Subcutaneous adipose tissue (tissue), 4 donors: Measurements from ENCODE around the gene PRR36. TPM values are rescaled to one million over a fixed set of nuclear protein-coding genes. Genes with fewer than 3 reads are reported as not detected.

Experiments used
- total RNA-seq, 4 donors: library from RNA; depleted of rRNA; stranded (reverse); fragments of >200 nt; gene quantifications; one replicate each; pipeline ENCODE4 v1.1.0, GENCODE V29; 2016
- TF ChIP-seq, protein P1 (sequence below): fragments of 450-650 bp; IDR thresholded peaks from one replicate; pipeline ENCODE4 v1.5.1; 2016; ENCODE audit warnings: low read depth, mild to moderate bottlenecking, control low read depth, antibody characterized with exemption, moderate library complexity

Gene PRR36
- total RNA-seq, 4 donors from 2014 or later, result not detected

DNA sequence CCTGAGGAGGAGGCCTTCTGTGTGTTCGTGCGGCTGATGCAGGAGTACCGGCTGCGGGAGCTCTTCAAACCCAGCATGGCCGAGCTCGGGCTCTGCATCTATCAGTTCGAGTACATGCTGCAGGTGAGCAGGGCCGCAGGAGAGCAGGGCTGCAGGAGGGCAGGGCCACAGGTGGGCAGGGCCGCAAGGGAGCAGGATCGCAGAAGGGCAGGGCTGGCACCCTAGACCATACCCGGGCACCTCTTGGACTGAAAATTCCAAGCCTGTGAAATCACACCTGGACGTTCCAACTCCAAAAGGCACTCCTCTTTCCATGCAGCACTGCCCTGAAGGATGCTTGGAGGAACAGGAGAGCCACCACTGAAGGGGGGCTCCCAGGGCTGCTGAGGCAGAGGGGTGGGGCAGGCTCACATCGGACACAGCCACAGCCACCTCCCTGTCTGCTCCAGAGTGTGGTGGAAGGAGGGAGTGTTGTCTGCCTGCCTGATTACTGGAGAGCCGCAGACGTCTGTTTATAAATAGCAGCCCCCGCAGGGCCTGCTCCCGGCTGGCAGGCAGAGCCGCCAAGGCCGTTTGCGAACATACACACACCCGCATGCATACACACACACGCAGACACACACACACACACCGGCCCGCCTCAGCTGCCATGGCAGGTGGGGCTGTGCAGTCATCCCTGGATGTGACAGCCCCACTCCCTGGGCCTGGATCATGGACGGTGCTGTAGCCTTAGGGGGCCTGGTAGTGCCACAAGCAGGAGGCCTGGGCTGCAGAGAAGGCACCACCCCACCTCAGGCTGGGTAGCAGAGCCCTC is 24.0 kb downstream of the PRR36 start:
- TF ChIP-seq, protein P1, sequence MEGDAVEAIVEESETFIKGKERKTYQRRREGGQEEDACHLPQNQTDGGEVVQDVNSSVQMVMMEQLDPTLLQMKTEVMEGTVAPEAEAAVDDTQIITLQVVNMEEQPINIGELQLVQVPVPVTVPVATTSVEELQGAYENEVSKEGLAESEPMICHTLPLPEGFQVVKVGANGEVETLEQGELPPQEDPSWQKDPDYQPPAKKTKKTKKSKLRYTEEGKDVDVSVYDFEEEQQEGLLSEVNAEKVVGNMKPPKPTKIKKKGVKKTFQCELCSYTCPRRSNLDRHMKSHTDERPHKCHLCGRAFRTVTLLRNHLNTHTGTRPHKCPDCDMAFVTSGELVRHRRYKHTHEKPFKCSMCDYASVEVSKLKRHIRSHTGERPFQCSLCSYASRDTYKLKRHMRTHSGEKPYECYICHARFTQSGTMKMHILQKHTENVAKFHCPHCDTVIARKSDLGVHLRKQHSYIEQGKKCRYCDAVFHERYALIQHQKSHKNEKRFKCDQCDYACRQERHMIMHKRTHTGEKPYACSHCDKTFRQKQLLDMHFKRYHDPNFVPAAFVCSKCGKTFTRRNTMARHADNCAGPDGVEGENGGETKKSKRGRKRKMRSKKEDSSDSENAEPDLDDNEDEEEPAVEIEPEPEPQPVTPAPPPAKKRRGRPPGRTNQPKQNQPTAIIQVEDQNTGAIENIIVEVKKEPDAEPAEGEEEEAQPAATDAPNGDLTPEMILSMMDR, result no peak

DNA sequence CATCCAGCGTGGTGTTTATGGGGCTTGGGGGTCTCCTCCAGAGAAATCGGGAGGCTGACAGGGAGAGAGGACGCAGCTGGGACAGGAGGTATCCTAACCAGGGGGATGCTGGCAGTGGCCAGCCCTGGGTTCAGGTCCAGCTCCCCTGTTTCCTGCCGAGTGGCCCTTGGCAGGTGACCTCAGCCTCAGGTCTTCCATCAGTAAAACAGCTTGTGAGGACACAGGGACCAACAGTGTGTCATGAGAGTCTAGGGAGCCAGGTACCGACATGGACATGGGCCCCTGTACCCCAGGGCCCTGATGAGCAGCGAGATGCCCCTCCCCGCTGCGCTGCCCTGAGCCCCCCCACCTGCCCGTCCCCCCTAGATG is 24.6 kb downstream of the PRR36 start:
- TF ChIP-seq, protein P1, result no peak

DNA sequence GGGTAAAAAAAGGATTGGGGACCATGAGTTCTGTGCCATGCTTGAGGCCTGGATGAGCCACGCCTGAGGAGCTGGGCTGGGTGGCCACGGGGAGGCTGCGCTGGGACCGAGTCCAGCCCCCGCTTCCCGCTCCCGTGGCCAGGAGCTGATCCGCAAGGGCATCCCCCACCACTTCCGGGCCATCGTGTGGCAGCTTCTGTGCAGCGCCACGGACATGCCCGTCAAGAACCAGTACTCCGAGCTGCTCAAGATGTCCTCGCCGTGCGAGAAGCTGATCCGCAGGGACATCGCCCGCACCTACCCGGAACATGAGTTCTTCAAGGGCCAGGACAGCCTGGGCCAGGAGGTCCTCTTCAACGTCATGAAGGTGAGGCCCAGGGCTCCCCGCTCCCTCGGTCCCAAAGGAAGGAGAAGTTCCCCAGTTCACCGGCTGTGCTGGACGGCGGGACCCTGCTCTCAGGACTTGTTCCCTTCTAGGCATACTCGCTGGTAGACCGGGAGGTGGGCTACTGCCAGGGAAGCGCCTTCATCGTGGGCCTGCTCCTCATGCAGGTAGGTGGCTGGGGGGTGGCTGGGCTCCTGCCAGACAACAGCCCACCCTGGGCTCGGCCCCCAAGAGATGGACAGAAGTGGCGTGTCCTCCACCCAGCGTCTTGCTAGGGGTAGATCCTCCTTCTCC is 25.3 kb downstream of the PRR36 start:
- TF ChIP-seq, protein P1, result no peak

DNA sequence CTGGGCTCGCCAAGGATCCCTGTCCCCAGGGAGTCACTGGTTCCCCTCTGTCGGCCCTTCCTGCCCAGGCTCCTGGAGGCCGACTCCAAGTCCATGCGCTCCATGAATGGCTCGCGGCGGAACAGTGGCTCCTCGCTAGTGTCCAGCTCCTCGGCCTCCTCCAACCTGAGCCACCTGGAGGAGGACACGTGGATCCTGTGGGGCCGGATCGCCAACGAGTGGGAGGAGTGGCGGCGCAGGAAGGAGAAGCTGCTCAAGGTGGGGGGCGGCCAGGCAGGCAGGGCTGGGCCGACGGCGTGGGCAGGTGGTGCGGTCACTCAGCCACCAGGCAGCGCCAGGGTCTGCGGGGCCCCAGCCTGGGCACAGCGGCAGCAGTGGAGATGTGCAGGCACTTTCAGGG is 26.5 kb downstream of the PRR36 start:
- TF ChIP-seq, protein P1, result no peak

DNA sequence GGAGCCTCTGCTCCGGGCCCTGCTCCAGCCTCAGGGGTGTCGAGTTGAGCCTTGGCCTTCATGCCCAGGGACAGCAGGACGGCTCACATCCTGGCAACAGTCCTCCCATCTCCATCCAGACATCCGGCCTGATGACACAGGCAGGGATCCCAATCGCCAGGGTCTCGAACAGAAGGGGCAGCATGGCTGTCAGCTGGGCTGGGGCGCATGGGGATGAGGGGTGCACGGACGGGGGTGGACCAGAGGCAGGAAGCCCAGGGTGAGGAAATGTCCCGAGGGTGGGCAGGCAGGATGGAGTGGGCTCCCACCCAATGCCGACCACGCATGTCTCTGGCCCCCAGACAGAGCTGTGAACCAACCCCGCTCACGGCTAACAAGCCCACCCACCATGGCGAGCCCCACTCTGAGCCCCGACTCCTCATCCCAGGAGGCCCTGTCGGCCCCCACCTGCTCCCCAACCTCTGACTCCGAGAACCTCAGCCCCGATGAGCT is 28.0 kb downstream of the PRR36 start:
- TF ChIP-seq, protein P1, result no peak

DNA sequence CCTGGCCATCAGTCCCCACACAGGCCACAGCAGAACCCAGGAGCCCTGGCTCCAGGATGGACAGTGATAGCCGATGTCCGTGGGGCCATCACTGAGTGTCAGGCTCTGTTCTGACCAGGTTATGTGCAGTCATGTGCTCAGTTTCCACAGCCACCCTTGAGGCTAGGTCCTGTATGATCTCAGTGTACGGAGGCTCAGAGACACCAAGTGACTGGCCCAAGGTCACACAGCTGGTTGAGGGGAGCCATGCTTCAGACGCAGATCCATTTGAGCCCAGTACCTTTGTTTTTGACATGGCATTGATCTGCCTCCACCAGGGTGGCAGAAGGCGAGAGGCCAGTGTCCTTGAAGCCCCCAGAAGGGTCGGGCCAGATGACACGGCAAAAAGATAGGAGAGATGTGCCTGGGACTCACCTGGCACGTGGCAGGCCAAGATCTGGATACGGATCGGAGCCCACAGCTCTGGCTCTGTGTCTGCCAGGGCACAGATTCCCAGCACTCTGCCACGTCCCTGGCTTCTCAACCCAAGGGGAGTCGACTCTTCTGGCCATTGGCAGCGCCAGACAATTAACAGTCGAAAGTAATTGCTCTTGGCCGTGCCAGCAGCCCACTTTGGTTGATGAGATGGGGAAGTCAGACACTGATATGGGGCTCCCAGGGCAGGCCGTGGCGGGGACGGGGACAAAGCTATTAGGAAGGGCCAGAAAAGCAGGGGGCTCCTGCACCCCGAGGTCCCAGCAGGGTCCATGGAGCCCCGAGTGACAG is 28.6 kb downstream of the PRR36 start:
- TF ChIP-seq, protein P1, result no peak

DNA sequence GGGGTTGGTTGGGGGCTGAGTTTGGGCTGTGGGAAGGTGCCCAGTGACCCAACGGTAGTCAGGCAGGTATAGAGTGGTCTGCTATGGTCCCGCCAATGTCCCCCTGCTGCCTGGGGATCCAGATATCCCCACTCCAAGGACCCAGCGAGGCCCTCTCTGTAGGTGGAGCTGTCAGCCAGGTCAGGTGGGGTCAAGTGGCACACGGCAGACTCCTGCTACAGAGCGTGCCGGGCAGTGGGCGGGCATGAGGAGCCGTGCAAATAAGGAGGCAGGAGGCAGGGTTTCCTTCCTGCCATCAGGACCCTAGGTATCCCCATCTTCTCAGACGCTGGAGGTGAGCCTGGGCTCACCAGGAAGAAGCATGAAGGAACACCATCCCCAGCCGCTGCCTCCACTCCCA is 29.2 kb downstream of the PRR36 start:
- TF ChIP-seq, protein P1, result no peak
